ENCODE results near the gene RPA3. TPM values are rescaled to one million over a fixed set of nuclear protein-coding genes. Genes with fewer than 3 reads are reported as not detected.

The RPA3 gene
- total RNA-seq, 3 donors from 2014 or later, result 18.7 to 24.6 (median 22.3) TPM

DNA sequence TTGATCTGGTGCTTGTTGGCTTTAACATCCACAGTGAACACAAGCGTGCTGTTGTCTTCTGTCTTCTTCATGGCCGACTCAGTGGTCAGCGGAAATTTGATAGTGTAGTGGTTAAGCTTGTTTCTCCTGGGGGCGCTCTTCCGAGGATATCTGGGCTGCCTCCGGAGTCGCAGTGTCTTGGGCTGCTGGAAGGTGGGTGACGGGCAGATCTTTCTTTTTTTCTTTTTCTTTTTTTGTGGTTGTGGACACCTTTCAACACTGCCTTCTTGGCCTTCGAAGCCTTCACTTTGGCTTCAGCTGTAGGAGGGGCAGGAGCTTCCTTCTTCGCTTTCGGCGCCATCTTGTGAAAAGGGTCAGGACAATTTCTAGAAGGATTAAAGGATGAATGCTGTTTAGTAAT lies 23.8 kb upstream of the RPA3 start:
- DNase-seq (ENCODE audit: low spot score in 2 of 2), result no peak
- H3K4me1 ChIP-seq, result no peaks in the 10 kb centered on the region
- no peak for TF ChIP-seq POLR2A (IDR thresholded peaks at IDR 0.05)
- TF ChIP-seq POLR2AphosphoS5 (IDR thresholded peaks at IDR 0.05), result no peak
- TF ChIP-seq, protein P1, sequence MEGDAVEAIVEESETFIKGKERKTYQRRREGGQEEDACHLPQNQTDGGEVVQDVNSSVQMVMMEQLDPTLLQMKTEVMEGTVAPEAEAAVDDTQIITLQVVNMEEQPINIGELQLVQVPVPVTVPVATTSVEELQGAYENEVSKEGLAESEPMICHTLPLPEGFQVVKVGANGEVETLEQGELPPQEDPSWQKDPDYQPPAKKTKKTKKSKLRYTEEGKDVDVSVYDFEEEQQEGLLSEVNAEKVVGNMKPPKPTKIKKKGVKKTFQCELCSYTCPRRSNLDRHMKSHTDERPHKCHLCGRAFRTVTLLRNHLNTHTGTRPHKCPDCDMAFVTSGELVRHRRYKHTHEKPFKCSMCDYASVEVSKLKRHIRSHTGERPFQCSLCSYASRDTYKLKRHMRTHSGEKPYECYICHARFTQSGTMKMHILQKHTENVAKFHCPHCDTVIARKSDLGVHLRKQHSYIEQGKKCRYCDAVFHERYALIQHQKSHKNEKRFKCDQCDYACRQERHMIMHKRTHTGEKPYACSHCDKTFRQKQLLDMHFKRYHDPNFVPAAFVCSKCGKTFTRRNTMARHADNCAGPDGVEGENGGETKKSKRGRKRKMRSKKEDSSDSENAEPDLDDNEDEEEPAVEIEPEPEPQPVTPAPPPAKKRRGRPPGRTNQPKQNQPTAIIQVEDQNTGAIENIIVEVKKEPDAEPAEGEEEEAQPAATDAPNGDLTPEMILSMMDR (IDR thresholded peaks at IDR 0.05), result no peak
- H3K27me3 ChIP-seq, result no peaks in the 10 kb centered on the region
- no peaks in the 10 kb centered on the region for H3K36me3 ChIP-seq
- no peak overlapping the region for H3K4me3 ChIP-seq
- no peak overlapping the region for H3K27ac ChIP-seq
- intact Hi-C loops (cut with DNase I; ENCODE audit: low total_unique reads), result loop anchor here (10.0 kb wide), 1 partner anchor 57 kb away; no protein-coding TSS in a partner anchor
- no peaks in the 10 kb centered on the region for H3K9me3 ChIP-seq

DNA sequence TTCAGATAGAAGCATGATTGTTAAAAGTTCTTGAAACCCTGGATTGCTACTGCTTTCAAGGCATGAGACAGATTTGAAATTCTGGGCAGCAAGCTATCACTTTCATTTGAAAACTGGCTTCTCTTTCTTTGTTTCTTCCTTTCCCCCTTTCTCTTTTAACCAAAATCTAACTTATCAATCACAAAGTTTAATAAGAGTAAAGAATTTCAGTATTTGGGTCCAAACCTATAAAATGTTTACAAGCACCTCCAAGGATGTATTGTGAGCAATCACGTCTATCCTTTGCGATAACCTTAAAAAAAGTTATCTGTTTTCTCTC lies 21.6 kb upstream of the RPA3 start:
- H3K36me3 ChIP-seq, result no peaks in the 10 kb centered on the region
- no peak overlapping the region for H3K27ac ChIP-seq
- H3K27me3 ChIP-seq, result no peaks in the 10 kb centered on the region
- no peaks in the 10 kb centered on the region for H3K9me3 ChIP-seq
- H3K4me3 ChIP-seq, result no peak overlapping the region
- intact Hi-C loops (cut with DNase I; ENCODE audit: low total_unique reads), result loop anchor here (10.0 kb wide), 1 partner anchor 55 kb away; no protein-coding TSS in a partner anchor
- H3K4me1 ChIP-seq, result no peaks in the 10 kb centered on the region
- DNase-seq (ENCODE audit: low spot score in 2 of 2), result no peak
- TF ChIP-seq POLR2AphosphoS5 (IDR thresholded peaks at IDR 0.05) (no peak), POLR2A (IDR thresholded peaks at IDR 0.05) (no peak)
- TF ChIP-seq, protein P1 (IDR thresholded peaks at IDR 0.05), result no peak

DNA sequence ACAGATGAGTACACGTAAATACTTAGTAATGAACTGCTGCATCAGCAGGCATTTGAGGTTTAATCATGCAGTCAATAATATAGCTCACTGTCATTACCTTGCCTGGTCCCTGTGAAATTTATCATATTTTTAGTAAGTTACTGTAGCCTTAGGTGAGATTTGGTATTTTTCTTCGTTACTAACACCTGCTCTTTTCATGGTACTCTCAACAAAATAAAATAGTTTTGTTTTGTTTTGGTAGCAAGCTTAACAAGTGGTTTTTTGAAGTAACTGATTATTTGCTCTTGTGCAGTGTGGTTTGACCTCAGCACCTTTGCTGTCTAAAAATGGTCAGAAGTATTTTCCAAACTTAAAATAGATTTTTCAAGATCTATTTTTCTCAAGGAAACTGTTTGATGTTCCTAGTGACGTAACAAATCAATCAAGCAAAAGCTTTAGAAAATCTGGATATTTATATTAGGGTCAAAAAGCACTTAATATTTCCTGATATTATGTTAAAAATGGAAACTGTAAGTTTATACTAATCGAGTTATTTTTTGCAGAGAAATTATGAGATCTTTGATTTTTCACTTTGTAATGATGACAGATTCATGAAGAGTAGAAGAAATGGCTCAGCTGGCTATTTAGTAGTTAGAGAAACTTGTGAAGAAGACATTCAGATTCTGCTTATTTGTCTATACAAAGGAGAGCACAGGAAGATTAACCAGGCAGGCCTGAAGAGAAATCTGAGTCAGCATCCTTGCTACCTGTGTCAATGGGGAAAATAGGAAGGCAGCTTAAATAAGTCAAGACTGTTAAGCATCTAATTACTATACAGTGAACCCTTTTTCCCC lies 21.0 kb upstream of the RPA3 start:
- Histone ChIP-seq H3K9me3 (no peaks in the 10 kb centered on the region), H3K36me3 (no peaks in the 10 kb centered on the region), H3K4me1 (no peaks in the 10 kb centered on the region), H3K27me3 (no peaks in the 10 kb centered on the region), H3K27ac (no peak overlapping the region), H3K4me3 (no peak overlapping the region)
- DNase-seq (ENCODE audit: low spot score in 2 of 2), result no peak
- intact Hi-C loops (cut with DNase I; ENCODE audit: low total_unique reads), result loop anchor here (10.0 kb wide), 1 partner anchor 55 kb away; no protein-coding TSS in a partner anchor
- TF ChIP-seq, protein P1 (IDR thresholded peaks at IDR 0.05), result no peak
- TF ChIP-seq POLR2A (IDR thresholded peaks at IDR 0.05) (no peak), POLR2AphosphoS5 (IDR thresholded peaks at IDR 0.05) (no peak)

DNA sequence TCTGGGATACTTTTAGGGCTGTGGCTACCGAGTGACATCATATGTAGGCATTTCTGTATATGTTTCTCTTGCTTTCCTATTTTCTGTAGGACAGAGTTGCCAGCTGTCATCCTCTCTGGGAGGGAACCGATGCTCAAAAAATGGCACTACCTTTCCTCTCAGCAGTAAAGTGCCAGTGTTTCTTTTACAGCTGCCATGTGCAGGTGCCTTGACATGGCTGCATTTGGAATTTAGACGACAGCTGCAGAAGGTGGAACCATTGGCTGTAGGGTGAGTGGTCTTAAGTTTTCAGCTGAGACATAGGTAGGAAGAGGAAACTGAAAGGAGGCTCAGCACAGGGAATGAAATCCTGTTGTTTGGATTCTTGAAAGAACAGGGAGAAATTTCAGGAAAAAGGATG lies 20.2 kb upstream of the RPA3 start:
- H3K4me1 ChIP-seq, result no peaks in the 10 kb centered on the region
- no peaks in the 10 kb centered on the region for H3K36me3 ChIP-seq
- no peak overlapping the region for H3K4me3 ChIP-seq
- no peaks in the 10 kb centered on the region for H3K9me3 ChIP-seq
- intact Hi-C loops (cut with DNase I; ENCODE audit: low total_unique reads), result no loop called here
- TF ChIP-seq POLR2AphosphoS5 (IDR thresholded peaks at IDR 0.05) (no peak), POLR2A (IDR thresholded peaks at IDR 0.05) (no peak)
- TF ChIP-seq, protein P1 (IDR thresholded peaks at IDR 0.05), result no peak
- DNase-seq (ENCODE audit: low spot score in 2 of 2), result no peak
- H3K27me3 ChIP-seq, result no peaks in the 10 kb centered on the region
- H3K27ac ChIP-seq, result no peak overlapping the region

DNA sequence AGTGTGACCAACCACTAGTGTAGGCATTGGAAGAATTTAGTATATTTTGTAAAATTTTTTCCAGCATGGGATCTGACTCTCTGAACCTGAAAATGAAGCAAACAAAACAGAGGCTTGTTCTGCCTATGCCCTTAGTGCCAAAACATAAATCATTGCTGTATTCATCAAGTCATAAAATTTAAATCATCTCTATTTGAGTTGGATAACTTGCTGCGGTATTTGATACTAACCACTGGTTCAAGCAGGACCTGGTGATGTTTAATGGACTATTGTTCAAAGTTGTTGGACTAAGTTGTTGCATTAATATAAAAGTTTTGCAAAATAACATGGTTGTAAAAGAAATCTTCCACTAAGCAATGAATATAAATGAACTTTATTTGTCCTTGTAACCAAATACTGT lies 19.8 kb upstream of the RPA3 start:
- no peak overlapping the region for H3K4me3 ChIP-seq
- TF ChIP-seq POLR2A (IDR thresholded peaks at IDR 0.05) (no peak), POLR2AphosphoS5 (IDR thresholded peaks at IDR 0.05) (no peak)
- TF ChIP-seq, protein P1 (IDR thresholded peaks at IDR 0.05), result no peak
- no peaks in the 10 kb centered on the region for H3K9me3 ChIP-seq
- no peak overlapping the region for H3K27ac ChIP-seq
- no peaks in the 10 kb centered on the region for H3K4me1 ChIP-seq
- no peaks in the 10 kb centered on the region for H3K27me3 ChIP-seq
- H3K36me3 ChIP-seq, result no peaks in the 10 kb centered on the region
- intact Hi-C loops (cut with DNase I; ENCODE audit: low total_unique reads), result no loop called here
- no peak for DNase-seq (ENCODE audit: low spot score in 2 of 2)
